GM12878 (cell line): ENCODE results near the gene LIN28B. TPM values are rescaled to one million over a fixed set of nuclear protein-coding genes. Genes with fewer than 3 reads are reported as not detected.

Experiments
- ATAC-seq: fragments of 200-7000 bp; cut with Tn5 transposase; 3 replicates; pipeline ENCODE4 v1.9.1; 2020; ENCODE audit warnings: mild to moderate bottlenecking, moderate library complexity
- BruUV-seq: library from RNA; stranded (reverse); fragments of 400-500 nt; replicated peaks from 2 replicates; lab custom pipeline; 2021; lab: Mats Ljungman, UMichigan
- CTCF ChIA-PET: fragments of 300-600 bp; sonication (Branson Sonifier 250); formaldehyde crosslinking; extraction: SDS; loops from one replicate; lab custom pipeline; 2021; ENCODE audit warnings: inconsistent platforms; lab: Yijun Ruan, JAX
- POLR2A ChIA-PET: fragments of 350-600 bp; formaldehyde crosslinking; extraction: SDS; loops from one replicate; lab custom pipeline; 2021; ENCODE audit warnings: inconsistent platforms; lab: Charles Lee
- RAD21 ChIA-PET: fragments of 300-600 bp; sonication (Branson Sonifier 250); formaldehyde crosslinking; loops from one replicate; lab custom pipeline; 2023; ENCODE audit warnings: antibody characterized with exemption; ENCODE audit not compliant: unreplicated experiment; lab: Charles Lee
- SMC1A ChIA-PET: fragments of 300-600 bp; sonication (Branson Sonifier 250); formaldehyde crosslinking; loops from one replicate; lab custom pipeline; 2023; ENCODE audit not compliant: unreplicated experiment, uncharacterized antibody; lab: Charles Lee
- DNase-seq: peaks from one replicate; pipeline ENCODE4 v3.0.0-alpha.2; 2011; ENCODE audit warnings: low read depth, low spot score
- FAIRE-seq: peaks from 3 replicates; lab custom pipeline; 2011; peaks lifted over from hg19 to GRCh38; lab: Jason Lieb, UNC
- H2AFZ ChIP-seq: 2 replicates; pipeline ENCODE4 v1.6.0; 2011; ENCODE audit warnings: low read depth, low read length, control low read depth; ENCODE audit not compliant: control insufficient read depth
- H3K27ac ChIP-seq: 2 replicates; pipeline ENCODE4 v1.5.1; 2011; ENCODE audit warnings: control low read depth; ENCODE audit not compliant: control insufficient read depth, insufficient read depth
- H3K27me3 ChIP-seq, 2 experiments: replicated peaks in 1 of 2; 2 replicates each; pipeline versions ENCODE4 v1.6.0 to v1.6.1; 2011; ENCODE audit warnings: low read length in 1 of 2; ENCODE audit not compliant: control insufficient read depth in 2 of 2, insufficient read depth in 2 of 2
- H3K36me3 ChIP-seq, 2 experiments: 2 replicates each; pipeline ENCODE4 v1.5.1; 2011; ENCODE audit warnings: low read length in 1 of 2; ENCODE audit not compliant: control insufficient read depth in 2 of 2, insufficient read depth in 2 of 2
- H3K4me1 ChIP-seq: 2 replicates; pipeline ENCODE4 v1.6.1; 2011; ENCODE audit warnings: mild to moderate bottlenecking, low read length, moderate library complexity, mixed read lengths; ENCODE audit not compliant: control insufficient read depth, insufficient read depth
- H3K4me2 ChIP-seq: 2 replicates; pipeline ENCODE4 v1.6.0; 2011; ENCODE audit warnings: control low read depth; ENCODE audit not compliant: control insufficient read depth, insufficient read depth
- H3K4me3 ChIP-seq: fragments of 200-600 bp; sonication (generic); 2 replicates; pipeline ENCODE4 v1.5.1; 2016
- H3K79me2 ChIP-seq: 2 replicates; pipeline ENCODE4 v1.6.0; 2011; ENCODE audit warnings: low read length; ENCODE audit not compliant: control insufficient read depth, insufficient read depth
- H3K9ac ChIP-seq: 2 replicates; pipeline ENCODE4 v1.8.0; 2011; ENCODE audit warnings: low read length, control low read depth, mixed read lengths; ENCODE audit not compliant: control insufficient read depth, insufficient read depth
- H3K9me3 ChIP-seq: replicated peaks from 3 replicates; pipeline ENCODE4 v1.5.1; 2011; ENCODE audit warnings: mild to moderate bottlenecking, low read length; ENCODE audit not compliant: control insufficient read depth, insufficient read depth
- H4K20me1 ChIP-seq: 2 replicates; pipeline ENCODE4 v1.6.0; 2011; ENCODE audit not compliant: control insufficient read depth, insufficient read depth
- ATF2 ChIP-seq: IDR thresholded peaks from 2 replicates; pipeline ENCODE4 v1.6.1; 2012; ENCODE audit warnings: low read length, inconsistent platforms
- ATF7 ChIP-seq: fragments of 450-650 bp; IDR thresholded peaks from 2 replicates; pipeline ENCODE4 v1.6.1; 2016; ENCODE audit warnings: low read depth, mild to moderate bottlenecking
- CEBPB ChIP-seq, 2 experiments: fragments of 150-350 bp in 1 of 2; IDR thresholded peaks; 2 replicates each; pipeline ENCODE4 v1.6.1; 2012 to 2014; ENCODE audit warnings: low read depth in 2 of 2, low read length in 2 of 2, borderline replicate concordance in 1 of 2, inconsistent platforms in 1 of 2
- CHD1 ChIP-seq: IDR thresholded peaks from 2 replicates; pipeline ENCODE4 v1.6.1; 2012; ENCODE audit warnings: low read depth, low read length, improper control_type of control experiment
- CHD2 ChIP-seq: IDR thresholded peaks from 2 replicates; pipeline ENCODE4 v1.6.1; 2011; ENCODE audit warnings: low read depth, low read length, improper control_type of control experiment, borderline replicate concordance
- DPF2 ChIP-seq: fragments of 450-650 bp; IDR thresholded peaks from 2 replicates; pipeline ENCODE4 v1.6.1; 2017; ENCODE audit warnings: mild to moderate bottlenecking
- EP300 ChIP-seq, 2 experiments: fragments of 150-350 bp in 1 of 2; IDR thresholded peaks; 2 replicates each; pipeline ENCODE4 v1.6.1; 2011 to 2012; ENCODE audit warnings: low read depth in 2 of 2, low read length in 2 of 2, borderline replicate concordance in 1 of 2, improper control_type of control experiment in 1 of 2, inconsistent platforms in 1 of 2; ENCODE audit not compliant: control insufficient read depth in 1 of 2
- GABPA ChIP-seq: IDR thresholded peaks from 2 replicates; pipeline ENCODE4 v1.6.1; 2014; ENCODE audit warnings: antibody characterized with exemption, low read depth, mild to moderate bottlenecking, inconsistent platforms
- HSF1 ChIP-seq: fragments of 150-350 bp; IDR thresholded peaks from 2 replicates; pipeline ENCODE4 v1.6.1; 2014; ENCODE audit warnings: mild to moderate bottlenecking, low read depth, low read length
- JUNB ChIP-seq: IDR thresholded peaks from 2 replicates; pipeline ENCODE4 v1.6.1; 2016; ENCODE audit warnings: antibody characterized with exemption, mild to moderate bottlenecking
- MXI1 ChIP-seq: fragments of 150-350 bp; IDR thresholded peaks from 2 replicates; pipeline ENCODE4 v1.6.1; 2011; ENCODE audit warnings: low read depth, mild to moderate bottlenecking, inconsistent platforms, low read length, improper control_type of control experiment
- SKIL ChIP-seq: fragments of 450-650 bp; IDR thresholded peaks from 2 replicates; pipeline ENCODE4 v1.6.1; 2017; ENCODE audit warnings: mild to moderate bottlenecking, low read depth, inconsistent platforms; ENCODE audit not compliant: poor library complexity, severe bottlenecking
- SMAD5 ChIP-seq: IDR thresholded peaks from 2 replicates; pipeline ENCODE4 v1.6.1; 2016; ENCODE audit warnings: antibody characterized with exemption, low read depth
- TAF1 ChIP-seq: IDR thresholded peaks from 2 replicates; pipeline ENCODE4 v1.6.1; 2011; ENCODE audit warnings: mild to moderate bottlenecking, low read depth, low read length, borderline replicate concordance
- ZNF24 ChIP-seq: fragments of 450-650 bp; IDR thresholded peaks from 2 replicates; pipeline ENCODE4 v1.6.1; 2017; ENCODE audit warnings: antibody characterized with exemption, mild to moderate bottlenecking
- WGBS: methylation state at CpG from one replicate; pipeline ENCODE4 v1.1.6; 2016; ENCODE audit warnings: low lambda C conversion rate; ENCODE audit not compliant: insufficient replicate concordance, insufficient coverage; ENCODE audit errors: missing lambda C conversion rate; 5-methylcytosine and 5-hydroxymethylcytosine counted together
- in situ Hi-C: fragments of 300-500 bp; cut with MboI; formaldehyde crosslinking; loops from 9 replicates; pipeline ENCODE4 v1.14.3; 2018; ENCODE audit warnings: mixed read lengths
- intact Hi-C: fragments of 100-400 bp; cut with micrococcal nuclease; formaldehyde crosslinking; loops from one replicate; pipeline ENCODE4 v1.14.2; 2022; ENCODE audit not compliant: unreplicated experiment
- polyA plus RNA-seq, 11 experiments: library from polyadenylated mRNA; depleted of rRNA in 4 of 11; unstranded in 6 of 11; stranded (reverse) in 5 of 11; fragments of >200 nt; fragmentation: Nextera tagmentation in 4 of 11; fragmentation: Illumina TruSeq in 1 of 11; extraction: Ambion mirVana in 4 of 11; extraction: Trizol in 1 of 11; gene quantifications; 1 replicate in 1 of 11; 2 replicates in 10 of 11; pipeline versions ENCODE4 v1.2.1 to v1.2.3, GENCODE V29; 2011 to 2016; ENCODE audit warnings: inconsistent platforms in 2 of 11, missing spikeins in 2 of 11, low read depth in 1 of 11
- total RNA-seq, 4 experiments: library from RNA; depleted of rRNA in 3 of 4; stranded (reverse); fragments of >200 nt in 3 of 4; fragmentation: Illumina TruSeq in 1 of 4; extraction: Trizol in 1 of 4; gene quantifications; 2 replicates each; pipeline versions ENCODE4 v1.2.1 to v1.2.3, GENCODE V29; 2013 to 2021

The LIN28B gene
- total and polyA plus RNA-seq, 10 of the 15 experiments (the other 5 are each of a cell fraction or from before 2014, with no cell fraction given) = 0.01 to 2.4 (median 0.09) TPM; not detected in 6

- H3K36me3 ChIP-seq = no peaks in the 10 kb centered on the region
- H3K4me3 ChIP-seq = no peak overlapping the region
- CTCF ChIA-PET = interaction anchor here (5.8 kb wide), 1 partner anchor 11 kb away, joined by 27 read pairs; no protein-coding TSS in a partner anchor
- TF ChIP-seq GABPA (no peak), MXI1 (no peak), SKIL (no peak), CHD1 (no peak), ATF7 (no peak), DPF2 (no peak), SMAD5 (no peak), CHD2 (no peak), TAF1 (no peak), JUNB (no peak), HSF1 (no peak), CEBPB (IDR thresholded peaks at IDR 0.05; ENCODE audit: borderline replicate concordance in 1 of 2, low read depth in 2 of 2, low read length in 2 of 2) (no peak), ATF2 (no peak), ZNF24 (no peak), EP300 (IDR thresholded peaks at IDR 0.05; ENCODE audit: borderline replicate concordance in 1 of 2, control insufficient read depth in 1 of 2, low read depth in 2 of 2, low read length in 2 of 2) (no peak)
- TF ChIP-seq, all 136 proteins: peak for 0
- ATAC-seq (no peak), DNase-seq (no peak), FAIRE-seq (no peak)
- Histone ChIP-seq H3K27me3 (no peaks in the 10 kb centered on the region), H2AFZ (no peak overlapping the region), H3K79me2 (no peaks in the 10 kb centered on the region), H3K9ac (no peak overlapping the region), H3K4me1 (no peaks in the 10 kb centered on the region), H3K4me2 (no peak overlapping the region), H4K20me1 (no peaks in the 10 kb centered on the region), H3K27ac (no peak overlapping the region), H3K9me3 (no peaks in the 10 kb centered on the region)
- intact Hi-C loops (no loop called here), in situ Hi-C loops (no loop called here)
- 0% methylated on average over 1 of the region's 1 CpG for WGBS
- RAD21 ChIA-PET = interaction anchor here (1.7 kb wide), 1 partner anchor 278 kb away, joined by 3 read pairs; no protein-coding TSS in a partner anchor
- POLR2A ChIA-PET = no interaction called here
- SMC1A ChIA-PET = interaction anchor here (1.0 kb wide), 1 partner anchor 10 kb away, joined by 3 read pairs; no protein-coding TSS in a partner anchor
- no TSS peak for BruUV-seq
Observed at GRCh38 chr6:105067329-105067728, 110.4 kb downstream of the LIN28B start.
